H1 (cell line): Measurements from ENCODE around the gene PILRB.

Experiments
- CREB1 ChIP-seq: IDR thresholded peaks from 2 replicates; pipeline ENCODE4 v1.6.1; 2012; ENCODE audit warnings: inconsistent platforms
- EP300 ChIP-seq, 2 experiments: IDR thresholded peaks; 1 replicate in 1 of 2; 2 replicates in 1 of 2; pipeline ENCODE4 v1.6.1; 2011 to 2012; ENCODE audit warnings: low read depth in 2 of 2, low read length in 2 of 2, mild to moderate bottlenecking in 2 of 2, borderline replicate concordance in 1 of 2, inconsistent platforms in 1 of 2, moderate library complexity in 1 of 2
- HDAC2 ChIP-seq, 2 experiments: fragments of 300-600 bp in 1 of 2; sonication (generic) in 1 of 2; IDR thresholded peaks; 2 replicates each; pipeline ENCODE4 v1.6.1; 2011 to 2012; ENCODE audit warnings: low read depth in 2 of 2, low read length in 2 of 2, mild to moderate bottlenecking in 2 of 2, moderate library complexity in 2 of 2, borderline replicate concordance in 1 of 2, inconsistent platforms in 1 of 2
- JUN ChIP-seq: IDR thresholded peaks from 2 replicates; pipeline ENCODE4 v1.6.1; 2011; ENCODE audit warnings: low read depth, mild to moderate bottlenecking, improper control_type of control experiment, low read length
- RXRA ChIP-seq: IDR thresholded peaks from 2 replicates; pipeline ENCODE4 v1.6.1; 2011; ENCODE audit warnings: low read depth, mild to moderate bottlenecking, low read length, moderate library complexity; ENCODE audit not compliant: insufficient read depth
- SIRT6 ChIP-seq: IDR thresholded peaks from one replicate; pipeline ENCODE4 v1.7.1; 2012; ENCODE audit warnings: low read length, inconsistent platforms
- SP1 ChIP-seq: IDR thresholded peaks from 2 replicates; pipeline ENCODE4 v1.6.1; 2011; ENCODE audit warnings: low read depth, low read length
- YY1 ChIP-seq: IDR thresholded peaks from 2 replicates; pipeline ENCODE4 v1.6.1; 2011; ENCODE audit warnings: low read depth, mild to moderate bottlenecking, low read length
- TF ChIP-seq, protein P1 (sequence below), 3 experiments: IDR thresholded peaks; 1 replicate in 2 of 3; 2 replicates in 1 of 3; pipeline versions ENCODE4 v1.5.1 to v1.6.1; 2011; ENCODE audit warnings: low read length in 3 of 3, mild to moderate bottlenecking in 3 of 3, inconsistent platforms in 2 of 3, low read depth in 1 of 3, moderate library complexity in 1 of 3; ENCODE audit not compliant: insufficient read depth in 1 of 3; ENCODE audit errors: control extremely low read depth in 1 of 3

- no peak for TF ChIP-seq HDAC2 (IDR thresholded peaks at IDR 0.05; ENCODE audit: borderline replicate concordance in 1 of 2, low read depth in 2 of 2, low read length in 2 of 2)
- TF ChIP-seq, protein P1, sequence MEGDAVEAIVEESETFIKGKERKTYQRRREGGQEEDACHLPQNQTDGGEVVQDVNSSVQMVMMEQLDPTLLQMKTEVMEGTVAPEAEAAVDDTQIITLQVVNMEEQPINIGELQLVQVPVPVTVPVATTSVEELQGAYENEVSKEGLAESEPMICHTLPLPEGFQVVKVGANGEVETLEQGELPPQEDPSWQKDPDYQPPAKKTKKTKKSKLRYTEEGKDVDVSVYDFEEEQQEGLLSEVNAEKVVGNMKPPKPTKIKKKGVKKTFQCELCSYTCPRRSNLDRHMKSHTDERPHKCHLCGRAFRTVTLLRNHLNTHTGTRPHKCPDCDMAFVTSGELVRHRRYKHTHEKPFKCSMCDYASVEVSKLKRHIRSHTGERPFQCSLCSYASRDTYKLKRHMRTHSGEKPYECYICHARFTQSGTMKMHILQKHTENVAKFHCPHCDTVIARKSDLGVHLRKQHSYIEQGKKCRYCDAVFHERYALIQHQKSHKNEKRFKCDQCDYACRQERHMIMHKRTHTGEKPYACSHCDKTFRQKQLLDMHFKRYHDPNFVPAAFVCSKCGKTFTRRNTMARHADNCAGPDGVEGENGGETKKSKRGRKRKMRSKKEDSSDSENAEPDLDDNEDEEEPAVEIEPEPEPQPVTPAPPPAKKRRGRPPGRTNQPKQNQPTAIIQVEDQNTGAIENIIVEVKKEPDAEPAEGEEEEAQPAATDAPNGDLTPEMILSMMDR (IDR thresholded peaks at IDR 0.05; ENCODE audit: control extremely low read depth in 1 of 3, insufficient read depth in 1 of 3, low read depth in 1 of 3, low read length in 3 of 3): no peak
- no peak for TF ChIP-seq JUN
- no peak for TF ChIP-seq SP1
- TF ChIP-seq YY1: no peak
- no peak for TF ChIP-seq CREB1
- TF ChIP-seq RXRA: no peak
- TF ChIP-seq EP300 (IDR thresholded peaks at IDR 0.05; ENCODE audit: borderline replicate concordance in 1 of 2, low read depth in 2 of 2, low read length in 2 of 2): no peak
- no peak for TF ChIP-seq SIRT6
These were observed 26.8 kb downstream of the PILRB start for GRCh38 chr7:100384628-100385294.
